K562 (cell line): ENCODE data around the gene DUS1L. TPM values are rescaled to one million over a fixed set of nuclear protein-coding genes. Genes with fewer than 3 reads are reported as not detected.

Experiments used
- ATAC-seq: fragments of 200-7000 bp; cut with Tn5 transposase; 3 replicates; pipeline ENCODE4 v1.9.1; 2020; ENCODE audit warnings: moderate library complexity
- BruUV-seq: library from RNA; stranded (reverse); fragments of 400-500 nt; replicated peaks from 2 replicates; lab custom pipeline; 2021; lab: Mats Ljungman, UMichigan
- CTCF ChIA-PET: fragments of 300-600 bp; formaldehyde crosslinking; extraction: SDS; loops from one replicate; lab custom pipeline; 2021; ENCODE audit warnings: low intra/inter-chr PET ratio; lab: Yijun Ruan, JAX
- POLR2A ChIA-PET: fragments of 300-600, 350-650 bp; sonication (Branson Sonifier 250); formaldehyde crosslinking; extraction: SDS; loops from one replicate; lab custom pipeline; 2021; ENCODE audit warnings: antibody characterized with exemption, inconsistent platforms; lab: Yijun Ruan, JAX
- DNase-seq, 4 experiments: peaks; one replicate each; pipeline versions ENCODE4 v3.0.0 to v3.0.0-alpha.2; 2011 to 2018; ENCODE audit warnings: low spot score in 3 of 4, mixed read lengths in 3 of 4; ENCODE audit errors: extremely low read depth in 1 of 4
- FAIRE-seq: peaks from 2 replicates; lab custom pipeline; 2011; peaks lifted over from hg19 to GRCh38; lab: Jason Lieb, UNC
- H2AFZ ChIP-seq: 2 replicates; pipeline ENCODE4 v1.6.0; 2011; ENCODE audit warnings: low read depth, low read length, control low read depth, inconsistent platforms
- H3K27ac ChIP-seq: fragments of 200-600 bp; 3 replicates; pipeline ENCODE4 v1.8.0; 2011; ENCODE audit warnings: low read depth, mild to moderate bottlenecking, control low read depth, inconsistent platforms, low read length, moderate library complexity, mixed read lengths; ENCODE audit errors: extremely low read depth
- H3K27me3 ChIP-seq, 2 experiments: fragments of 300-600 bp in 1 of 2; 2 replicates in 1 of 2; 3 replicates in 1 of 2; pipeline versions ENCODE4 v1.6.0 to v1.8.0; 2011; ENCODE audit warnings: inconsistent platforms in 2 of 2, low read length in 2 of 2, mild to moderate bottlenecking in 1 of 2, mixed read lengths in 1 of 2, moderate library complexity in 1 of 2; ENCODE audit not compliant: control insufficient read depth in 2 of 2, insufficient read depth in 2 of 2
- H3K36me3 ChIP-seq: fragments of 300-600 bp; 3 replicates; pipeline ENCODE4 v1.8.0; 2011; ENCODE audit warnings: mild to moderate bottlenecking, low read length, inconsistent platforms; ENCODE audit not compliant: control insufficient read depth, insufficient read depth
- H3K4me1 ChIP-seq, 2 experiments: fragments of 200-600 bp in 1 of 2; replicated peaks in 1 of 2; 2 replicates in 1 of 2; 3 replicates in 1 of 2; pipeline versions ENCODE4 v1.5.1 to v1.8.0; 2011; ENCODE audit warnings: inconsistent platforms in 2 of 2, low read length in 2 of 2, mild to moderate bottlenecking in 1 of 2, mixed read lengths in 1 of 2, moderate library complexity in 1 of 2; ENCODE audit not compliant: control insufficient read depth in 2 of 2, insufficient read depth in 2 of 2
- H3K4me2 ChIP-seq: 2 replicates; pipeline ENCODE4 v1.6.1; 2011; ENCODE audit warnings: low read length, control low read depth, inconsistent platforms, mixed read lengths; ENCODE audit not compliant: insufficient read depth
- H3K4me3 ChIP-seq: fragments of 200-600 bp; sonication (generic), shearing (Covaris generic); 2 replicates; pipeline ENCODE4 v1.5.1; 2016; ENCODE audit warnings: control low read depth, inconsistent platforms
- H3K79me2 ChIP-seq: fragments of 200-600 bp; 3 replicates; pipeline ENCODE4 v1.8.0; 2011; ENCODE audit warnings: low read length, inconsistent platforms; ENCODE audit not compliant: control insufficient read depth, insufficient read depth
- H3K9ac ChIP-seq, 2 experiments: 2 replicates each; pipeline versions ENCODE4 v1.6.0 to v1.6.1; 2011; ENCODE audit warnings: low read depth in 2 of 2, low read length in 2 of 2, control low read depth in 1 of 2, inconsistent platforms in 1 of 2, mild to moderate bottlenecking in 1 of 2, mixed read lengths in 1 of 2; ENCODE audit not compliant: insufficient read depth in 1 of 2
- H3K9me1 ChIP-seq: one replicate; pipeline ENCODE4 v1.6.0; 2011; ENCODE audit warnings: inconsistent platforms, mild to moderate bottlenecking, low read length, moderate library complexity; ENCODE audit not compliant: control insufficient read depth, insufficient read depth
- H3K9me3 ChIP-seq: replicated peaks from 2 replicates; pipeline ENCODE4 v1.5.1; 2011; ENCODE audit warnings: low read depth, low read length, inconsistent platforms; ENCODE audit not compliant: control insufficient read depth, insufficient read depth
- H4K20me1 ChIP-seq: replicated peaks from 2 replicates; pipeline ENCODE4 v1.6.1; 2011; ENCODE audit warnings: low read length, inconsistent platforms, mixed read lengths; ENCODE audit not compliant: control insufficient read depth, insufficient read depth
- ATF7 ChIP-seq: fragments of 450-650 bp; IDR thresholded peaks from 2 replicates; pipeline ENCODE4 v1.7.1; 2014; ENCODE audit warnings: mild to moderate bottlenecking, moderate library complexity
- C11orf30 ChIP-seq: fragments of 450-650 bp; IDR thresholded peaks from 2 replicates; pipeline ENCODE4 v1.6.1; 2016; ENCODE audit warnings: low read depth, mild to moderate bottlenecking
- CSDE1 ChIP-seq, 2 experiments: fragments of 450-650 bp; IDR thresholded peaks; 2 replicates each; pipeline ENCODE4 v1.6.1; 2016; ENCODE audit warnings: mild to moderate bottlenecking in 1 of 2
- HEY1 ChIP-seq: fragments of 250-450 bp; sonication (Bioruptor Pico); IDR thresholded peaks from 2 replicates; pipeline ENCODE4 v1.5.0; 2020; ENCODE audit warnings: mild to moderate bottlenecking, moderate library complexity, borderline replicate concordance
- HSF4 ChIP-seq: fragments of 250-450 bp; sonication (Bioruptor Pico); IDR thresholded peaks from 2 replicates; pipeline ENCODE4 v2.1.2; 2022; ENCODE audit warnings: mild to moderate bottlenecking, moderate library complexity, borderline replicate concordance
- KDM4B ChIP-seq, 2 experiments: fragments of 450-650 bp in 1 of 2; sonication (generic) in 1 of 2; IDR thresholded peaks; 2 replicates each; pipeline ENCODE4 v1.6.1; 2016 to 2017; ENCODE audit warnings: borderline replicate concordance in 2 of 2, antibody characterized with exemption in 1 of 2, low read depth in 1 of 2, mild to moderate bottlenecking in 1 of 2
- NFXL1 ChIP-seq: fragments of 450-650 bp; formaldehyde crosslinking; IDR thresholded peaks from 2 replicates; pipeline ENCODE4 v1.4.0; 2021; ENCODE audit warnings: mild to moderate bottlenecking
- PREB ChIP-seq: sonication (generic); formaldehyde crosslinking; IDR thresholded peaks from 2 replicates; pipeline ENCODE4 v1.8.1; 2023; ENCODE audit warnings: mild to moderate bottlenecking, missing genetic modification reagents
- PRPF4 ChIP-seq: fragments of 200-400 bp; formaldehyde crosslinking; IDR thresholded peaks from one replicate; pipeline ENCODE4 v1.6.1; 2017; ENCODE audit warnings: low read length, low read depth, mild to moderate bottlenecking; ENCODE audit not compliant: insufficient read depth, poor library complexity, severe bottlenecking
- RBBP5 ChIP-seq: fragments of 200-600 bp; sonication (generic); IDR thresholded peaks from 2 replicates; pipeline ENCODE4 v1.6.1; 2012; ENCODE audit warnings: borderline replicate concordance, mild to moderate bottlenecking, low read length, control low read depth, inconsistent platforms; ENCODE audit not compliant: insufficient read depth, poor library complexity, severe bottlenecking
- SMC3 ChIP-seq: conservative IDR thresholded peaks from 2 replicates; pipeline ENCODE4 v1.6.1; 2011; ENCODE audit warnings: low read depth, low read length, improper control_type of control experiment; ENCODE audit not compliant: insufficient read depth
- SUPT5H ChIP-seq: fragments of 450-650 bp; IDR thresholded peaks from 2 replicates; pipeline ENCODE4 v1.6.1; 2016
- ZNF655 ChIP-seq: fragments of 250-450 bp; sonication (Bioruptor Pico); IDR thresholded peaks from 2 replicates; pipeline ENCODE4 v1.5.0; 2021
- ZNF699 ChIP-seq: fragments of 250-450 bp; sonication (Bioruptor Pico); IDR thresholded peaks from 2 replicates; pipeline ENCODE4 v1.8.0; 2021; ENCODE audit warnings: mild to moderate bottlenecking, moderate library complexity; ENCODE audit not compliant: insufficient replicate concordance
- ZNF764 ChIP-seq: fragments of 250-450 bp; sonication (Bioruptor Pico); IDR thresholded peaks from 2 replicates; pipeline ENCODE4 v1.4.0; 2020; ENCODE audit warnings: low read depth, mild to moderate bottlenecking, moderate library complexity
- ZNF766 ChIP-seq: fragments of 200-800 bp; sonication (Bioruptor generic); conservative IDR thresholded peaks from 2 replicates; pipeline ENCODE4 v1.6.1; 2016; ENCODE audit warnings: missing genetic modification characterization, missing compliant biosample characterization
- WGBS: fragments of 100-300 bp; shearing (Covaris generic); methylation state at CpG from one replicate; pipeline ENCODE4 v1.1.6; 2016; ENCODE audit warnings: low coverage, mixed read lengths; ENCODE audit not compliant: insufficient coverage; ENCODE audit errors: missing lambda C conversion rate; 5-methylcytosine and 5-hydroxymethylcytosine counted together
- in situ Hi-C: fragments of 300-500 bp; cut with MboI; formaldehyde crosslinking; loops from 4 replicates; pipeline ENCODE4 v1.15.0; 2018; ENCODE audit warnings: inconsistent platforms, mixed read lengths
- intact Hi-C: fragments of 100-400 bp; cut with micrococcal nuclease; formaldehyde crosslinking; loops from 2 replicates; pipeline ENCODE4 v1.14.2; 2022
- polyA plus RNA-seq, 8 experiments: library from polyadenylated mRNA; depleted of rRNA in 4 of 8; stranded (reverse) in 5 of 8; unstranded in 3 of 8; fragments of >200 nt; fragmentation: Nextera tagmentation in 2 of 8; fragmentation: Illumina TruSeq in 1 of 8; extraction: Ambion mirVana in 2 of 8; extraction: Trizol in 1 of 8; gene quantifications; 2 replicates each; pipeline versions ENCODE4 v1.2.1 to v1.2.3, GENCODE V29; 2011 to 2014; ENCODE audit warnings: inconsistent platforms in 1 of 8, missing spikeins in 1 of 8
- total RNA-seq, 7 experiments: library from RNA; depleted of rRNA in 6 of 7; stranded (reverse); fragments of >200 nt in 6 of 7; fragmentation: Illumina TruSeq in 2 of 7; extraction: Trizol in 2 of 7; gene quantifications; 2 replicates each; pipeline versions ENCODE4 v1.2.1 to v1.2.3, GENCODE V29; 2011 to 2021; ENCODE audit warnings: low replicate concordance in 1 of 7
- TF ChIP-seq, protein P1 (sequence below): sonication (generic); formaldehyde crosslinking; IDR thresholded peaks from 2 replicates; pipeline ENCODE4 v1.8.1; 2023; ENCODE audit warnings: mild to moderate bottlenecking, missing genetic modification reagents

DUS1L gene
- total and polyA plus RNA-seq, 9 of the 15 experiments (the other 6 are each of a cell fraction or from before 2014, with no cell fraction given) = 7.8 to 210 (median 83.9) TPM

- CTCF ChIA-PET = no interaction called here
- no peak overlapping the region for H3K27ac ChIP-seq
- H3K4me2 ChIP-seq = no peak overlapping the region
- no peaks in the 10 kb centered on the region for H3K9me3 ChIP-seq
- no peak overlapping the region for H3K4me3 ChIP-seq
- FAIRE-seq = no peak
- POLR2A ChIA-PET = interaction anchor here (0.8 to 5.9 kb wide), 4 partner anchors 10 to 25 kb away, joined by 3 to 52 read pairs (median 10); partner anchors contain the start of gene FASN
- in situ Hi-C loops (no loop called here), intact Hi-C loops (no loop called here)
- H3K79me2 ChIP-seq = peaks cover 29% of the 10 kb centered on the region
- peak overlapping the region in 1 of 2 experiments; percentile 23; a peak in 1 of 4 replicates for H3K9ac ChIP-seq
- H3K9me1 ChIP-seq = no peaks in the 10 kb centered on the region
- H3K36me3 ChIP-seq = peaks cover 100% of the 10 kb centered on the region; the same call in 2 of the 3 replicates
- DNase-seq = no peak
- H2AFZ ChIP-seq = no peak overlapping the region
- no peaks in the 10 kb centered on the region for H3K27me3 ChIP-seq
- ATAC-seq = no peak
- BruUV-seq = TSS peak; percentile 17
- peaks cover 0 to 63% of the 10 kb centered on the region in 2 experiments; a peak in 1 of 5 replicates for H3K4me1 ChIP-seq
- peaks cover 23% of the 10 kb centered on the region for H4K20me1 ChIP-seq
- WGBS = 96% methylated on average over 34 of the region's 48 CpGs
- TF ChIP-seq PREB (CRISPR knock-in tag) = no peak
- TF ChIP-seq RBBP5 = no peak
- TF ChIP-seq KDM4B (IDR thresholded peaks at IDR 0.05; ENCODE audit: borderline replicate concordance in 2 of 2, low read depth in 1 of 2) = no peak
- TF ChIP-seq, protein P1, sequence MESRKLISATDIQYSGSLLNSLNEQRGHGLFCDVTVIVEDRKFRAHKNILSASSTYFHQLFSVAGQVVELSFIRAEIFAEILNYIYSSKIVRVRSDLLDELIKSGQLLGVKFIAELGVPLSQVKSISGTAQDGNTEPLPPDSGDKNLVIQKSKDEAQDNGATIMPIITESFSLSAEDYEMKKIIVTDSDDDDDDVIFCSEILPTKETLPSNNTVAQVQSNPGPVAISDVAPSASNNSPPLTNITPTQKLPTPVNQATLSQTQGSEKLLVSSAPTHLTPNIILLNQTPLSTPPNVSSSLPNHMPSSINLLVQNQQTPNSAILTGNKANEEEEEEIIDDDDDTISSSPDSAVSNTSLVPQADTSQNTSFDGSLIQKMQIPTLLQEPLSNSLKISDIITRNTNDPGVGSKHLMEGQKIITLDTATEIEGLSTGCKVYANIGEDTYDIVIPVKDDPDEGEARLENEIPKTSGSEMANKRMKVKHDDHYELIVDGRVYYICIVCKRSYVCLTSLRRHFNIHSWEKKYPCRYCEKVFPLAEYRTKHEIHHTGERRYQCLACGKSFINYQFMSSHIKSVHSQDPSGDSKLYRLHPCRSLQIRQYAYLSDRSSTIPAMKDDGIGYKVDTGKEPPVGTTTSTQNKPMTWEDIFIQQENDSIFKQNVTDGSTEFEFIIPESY (CRISPR knock-in tag) = peak; percentile 24; the same call in 1 of the 2 replicates
- TF ChIP-seq HSF4 (CRISPR knock-in tag) = no peak
- no peak for TF ChIP-seq HEY1 (CRISPR knock-in tag)
- TF ChIP-seq C11orf30 = no peak
- TF ChIP-seq NFXL1 (CRISPR knock-in tag) = no peak
- TF ChIP-seq ZNF766 = no peak
- no peak for TF ChIP-seq ZNF764 (CRISPR knock-in tag)
- TF ChIP-seq CSDE1 (IDR thresholded peaks at IDR 0.05) = no peak
- TF ChIP-seq ZNF699 = no peak
- TF ChIP-seq PRPF4 = peak; percentile 18
- TF ChIP-seq SUPT5H = peak; percentile 16; the same call in 1 of the 2 replicates
- no peak for TF ChIP-seq ZNF655
- no peak for TF ChIP-seq SMC3
- TF ChIP-seq ATF7 = no peak
Measured at GRCh38 chr17:82087961-82088837, 22.6 kb upstream of the DUS1L start.
